GM19043 (cell line): ENCODE data around the gene LRP8.

Experiments
- ATAC-seq: cut with Tn5 transposase; IDR thresholded peaks from one replicate; pipeline ENCODE4 v1.9.1; 2021; ENCODE audit warnings: low read depth; ENCODE audit not compliant: unreplicated experiment

The LRP8 gene

GRCh38 chr1:53328009-53328461 is at the start of gene LRP8:
Gene LRP8 (minus strand): TSS chr1:53328070. CDS start chr1:53327912, 158 bp downstream.
- ATAC-seq: peak; percentile 44

GRCh38 chr1:53377438-53377841 is 49.6 kb upstream of the LRP8 start:
- no peak for ATAC-seq

GRCh38 chr1:53376742-53377437 is 49.0 kb upstream of the LRP8 start:
- no peak for ATAC-seq

- ATAC-seq: no peak
Observed at GRCh38 chr1:53376041-53376461, 48.2 kb upstream of the LRP8 start.

GRCh38 chr1:53375440-53375839 is 47.6 kb upstream of the LRP8 start:
- ATAC-seq: no peak

- ATAC-seq: no peak
Observed at GRCh38 chr1:53373246-53373645, 45.4 kb upstream of the LRP8 start.

GRCh38 chr1:53372501-53372951 is 44.7 kb upstream of the LRP8 start:
- ATAC-seq: no peak

GRCh38 chr1:53371851-53372250 is 44.0 kb upstream of the LRP8 start:
- ATAC-seq: no peak

- ATAC-seq: no peak
Observed at GRCh38 chr1:53371121-53371666, 43.3 kb upstream of the LRP8 start.

- ATAC-seq: no peak
Observed at GRCh38 chr1:53370369-53370961, 42.6 kb upstream of the LRP8 start.

GRCh38 chr1:53369761-53370160 is 41.9 kb upstream of the LRP8 start:
- ATAC-seq: no peak

- ATAC-seq: no peak
Observed at GRCh38 chr1:53369034-53369750, 41.3 kb upstream of the LRP8 start.

GRCh38 chr1:53368314-53369033 is 40.6 kb upstream of the LRP8 start:
- ATAC-seq: no peak

GRCh38 chr1:53367503-53368313 is 39.8 kb upstream of the LRP8 start:
- peak; percentile 88 for ATAC-seq

GRCh38 chr1:53366901-53367502 is 39.1 kb upstream of the LRP8 start:
- no peak for ATAC-seq

GRCh38 chr1:53365437-53366063 is 37.7 kb upstream of the LRP8 start:
- ATAC-seq: no peak

GRCh38 chr1:53362851-53363642 is 35.2 kb upstream of the LRP8 start:
- no peak for ATAC-seq

GRCh38 chr1:53362270-53362669 is 34.4 kb upstream of the LRP8 start:
- ATAC-seq: no peak
